NCI-H2107 treated with DMSO at 0.1 percent for 48 hours (cell line): ENCODE results near the gene MLXIP.

ENCODE experiments used
- DNase-seq: peaks from one replicate; lab custom pipeline; 2025; ENCODE audit not compliant: unreplicated experiment; lab: John Stamatoyannopoulos, UW

The MLXIP gene

GRCh38 chr12:122182887-122183587, 104.5 kb downstream of the MLXIP start, which contains the start of gene LRRC43:
Gene LRRC43, plus strand, starts transcription at chr12:122183123. Its CDS starts 22 bp downstream, at chr12:122183145.
- DNase-seq: peak; percentile 59

GRCh38 chr12:122183588-122183940, 105.0 kb downstream of the MLXIP start:
- no peak for DNase-seq

GRCh38 chr12:122184517-122184916, 106.0 kb downstream of the MLXIP start:
- no peak for DNase-seq

- DNase-seq: no peak
These were observed 106.5 kb downstream of the MLXIP start for GRCh38 chr12:122185079-122185478.

GRCh38 chr12:122185494-122186082, 107.0 kb downstream of the MLXIP start:
- no peak for DNase-seq

GRCh38 chr12:122187466-122187865, 108.9 kb downstream of the MLXIP start:
- no peak for DNase-seq

- DNase-seq: no peak
These were observed 111.3 kb downstream of the MLXIP start for GRCh38 chr12:122189626-122190475.

- DNase-seq: peak; percentile 64
These were observed 112.5 kb downstream of the MLXIP start for GRCh38 chr12:122190842-122191668.

GRCh38 chr12:122192441-122192840, 113.9 kb downstream of the MLXIP start:
- no peak for DNase-seq

GRCh38 chr12:122194804-122195203, 116.2 kb downstream of the MLXIP start:
- no peak for DNase-seq

- DNase-seq: no peak
These were observed 116.8 kb downstream of the MLXIP start for GRCh38 chr12:122195405-122195804.
